Mesenchymal stem cell (in vitro differentiated cells and primary cell): ENCODE results near the gene HIVEP3.

ENCODE experiments used
- DNase-seq: peaks from one replicate; pipeline ENCODE4 v3.0.0-alpha.2; 2013
- H2AFZ ChIP-seq: one replicate; pipeline ENCODE4 v1.6.1; 2013; ENCODE audit warnings: low read depth, mild to moderate bottlenecking, control low read depth, inconsistent platforms, low read length, moderate library complexity
- H2AK5ac ChIP-seq: 2 replicates; pipeline ENCODE4 v1.6.1; 2013; ENCODE audit warnings: low read length, moderate library complexity, mild to moderate bottlenecking, inconsistent platforms; ENCODE audit not compliant: severe bottlenecking
- H2BK120ac ChIP-seq: one replicate; pipeline ENCODE4 v1.6.1; 2013; ENCODE audit warnings: low read depth, mild to moderate bottlenecking, inconsistent platforms, low read length, moderate library complexity
- H2BK12ac ChIP-seq, 2 experiments: one replicate each; pipeline ENCODE4 v1.6.1; 2013; ENCODE audit warnings: inconsistent platforms in 2 of 2, low read length in 2 of 2, mild to moderate bottlenecking in 2 of 2, moderate library complexity in 2 of 2, control low read depth in 1 of 2
- H2BK15ac ChIP-seq: one replicate; pipeline ENCODE4 v1.6.1; 2013; ENCODE audit warnings: mild to moderate bottlenecking, low read depth, inconsistent platforms; ENCODE audit not compliant: poor library complexity, severe bottlenecking
- H2BK5ac ChIP-seq: 2 replicates; pipeline ENCODE4 v1.6.1; 2013; ENCODE audit warnings: low read depth, mild to moderate bottlenecking, low read length, control low read depth, inconsistent platforms; ENCODE audit not compliant: poor library complexity, severe bottlenecking
- H3K14ac ChIP-seq, 2 experiments: one replicate each; pipeline ENCODE4 v1.6.1; 2013; ENCODE audit warnings: inconsistent platforms in 2 of 2, low read length in 2 of 2, control low read depth in 1 of 2, mild to moderate bottlenecking in 1 of 2, moderate library complexity in 1 of 2
- H3K18ac ChIP-seq, 2 experiments: one replicate each; pipeline ENCODE4 v1.6.1; 2013; ENCODE audit warnings: inconsistent platforms in 2 of 2, low read length in 2 of 2, control low read depth in 1 of 2, low read depth in 1 of 2, mild to moderate bottlenecking in 1 of 2
- H3K23ac ChIP-seq, 2 experiments: one replicate each; pipeline ENCODE4 v1.6.1; 2013; ENCODE audit warnings: inconsistent platforms in 2 of 2, low read length in 2 of 2, mild to moderate bottlenecking in 2 of 2, moderate library complexity in 2 of 2, control low read depth in 1 of 2
- H3K27ac ChIP-seq: 2 replicates; pipeline ENCODE4 v1.5.1; 2013; ENCODE audit warnings: mild to moderate bottlenecking, moderate library complexity, low read length, control low read depth, inconsistent platforms; ENCODE audit not compliant: poor library complexity, severe bottlenecking
- H3K27me3 ChIP-seq, 2 experiments: 2 replicates each; pipeline versions ENCODE4 v1.6.1 to v1.7.0; 2013; ENCODE audit warnings: low read length in 2 of 2, mild to moderate bottlenecking in 2 of 2, moderate library complexity in 2 of 2, control low read depth in 1 of 2, inconsistent platforms in 1 of 2; ENCODE audit not compliant: control insufficient read depth in 1 of 2, insufficient read depth in 1 of 2
- H3K36me3 ChIP-seq, 2 experiments: 2 replicates each; pipeline versions ENCODE4 v1.6.1 to v1.7.0; 2013; ENCODE audit warnings: low read length in 2 of 2, control low read depth in 1 of 2, inconsistent platforms in 1 of 2, low read depth in 1 of 2, mild to moderate bottlenecking in 1 of 2; ENCODE audit not compliant: insufficient read depth in 2 of 2, control insufficient read depth in 1 of 2
- H3K4ac ChIP-seq, 2 experiments: one replicate each; pipeline ENCODE4 v1.6.1; 2013; ENCODE audit warnings: inconsistent platforms in 2 of 2, low read length in 2 of 2, mild to moderate bottlenecking in 2 of 2, moderate library complexity in 2 of 2, control low read depth in 1 of 2, low read depth in 1 of 2
- H3K4me1 ChIP-seq: 2 replicates; pipeline ENCODE4 v1.6.1; 2013; ENCODE audit warnings: low read depth, low read length, control low read depth; ENCODE audit not compliant: control insufficient read depth, insufficient read depth
- H3K4me2 ChIP-seq: 2 replicates; pipeline ENCODE4 v1.6.1; 2013; ENCODE audit warnings: low read length, mild to moderate bottlenecking, inconsistent platforms; ENCODE audit not compliant: poor library complexity, severe bottlenecking
- H3K4me3 ChIP-seq, 2 experiments: 2 replicates each; pipeline versions ENCODE4 v1.5.1 to v1.7.0; 2013; ENCODE audit warnings: low read length in 2 of 2, mild to moderate bottlenecking in 2 of 2, control low read depth in 1 of 2, low read depth in 1 of 2; ENCODE audit not compliant: insufficient read depth in 1 of 2
- H3K79me1 ChIP-seq: replicated peaks from 2 replicates; pipeline ENCODE4 v1.6.1; 2013; ENCODE audit warnings: mild to moderate bottlenecking, control low read depth, low read length, inconsistent platforms; ENCODE audit not compliant: poor library complexity, severe bottlenecking
- H3K9ac ChIP-seq: 2 replicates; pipeline ENCODE4 v1.7.0; 2013; ENCODE audit warnings: mild to moderate bottlenecking, low read length, moderate library complexity
- H3K9me3 ChIP-seq: 2 replicates; pipeline ENCODE4 v1.7.0; 2013; ENCODE audit warnings: mild to moderate bottlenecking, low read length; ENCODE audit not compliant: control insufficient read depth
- H4K8ac ChIP-seq: one replicate; pipeline ENCODE4 v1.6.1; 2013; ENCODE audit warnings: inconsistent platforms, mild to moderate bottlenecking, low read length, moderate library complexity
- H4K91ac ChIP-seq: one replicate; pipeline ENCODE4 v1.6.1; 2013; ENCODE audit warnings: mild to moderate bottlenecking, low read length, inconsistent platforms
- WGBS: methylation state at CpG from one replicate; pipeline ENCODE4 v1.1.7; 2013; ENCODE audit warnings: mixed read lengths; 5-methylcytosine and 5-hydroxymethylcytosine counted together

The HIVEP3 gene

DNA sequence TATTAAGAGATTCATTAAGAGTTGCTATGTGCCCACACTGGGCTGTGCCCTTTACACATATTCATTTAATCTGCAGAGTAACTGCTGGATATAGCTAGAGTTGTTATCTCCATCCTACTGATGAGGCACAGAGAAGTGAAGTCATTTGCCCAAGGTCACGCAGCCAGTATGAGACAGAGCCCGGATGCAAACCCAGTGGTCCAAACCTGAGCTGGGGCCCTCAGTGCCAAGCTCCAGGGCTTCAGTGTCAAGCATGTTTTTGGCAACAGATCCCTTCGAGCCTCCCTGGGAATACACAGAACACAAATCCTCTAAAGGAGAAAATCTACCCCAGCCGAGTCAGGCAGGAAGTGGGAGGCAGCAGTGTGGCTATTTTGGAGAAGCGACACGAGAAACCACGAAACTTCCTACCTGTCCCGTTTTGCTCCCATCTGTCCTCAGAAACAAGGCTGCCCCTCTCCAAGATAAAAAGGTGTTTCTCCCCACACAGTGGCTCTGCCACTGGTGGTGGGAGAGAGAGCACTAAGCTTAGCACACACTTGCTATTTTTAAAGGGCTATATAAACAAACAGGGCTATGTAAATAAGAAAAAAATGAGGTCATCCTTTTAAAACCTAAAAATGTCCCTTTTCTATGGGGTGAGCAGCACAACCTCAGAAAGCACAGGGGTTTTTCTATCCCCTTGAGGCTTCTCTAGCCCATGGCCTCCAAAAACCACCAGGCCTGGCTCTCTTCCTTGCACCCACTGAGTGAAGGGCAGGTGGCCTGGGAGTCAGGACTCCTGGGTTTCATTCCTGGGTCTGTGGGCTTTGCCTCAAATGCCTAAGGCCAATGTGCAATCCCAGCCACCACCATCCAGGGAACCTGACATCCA is 295.6 kb downstream of the HIVEP3 start:
- H3K36me3 ChIP-seq, result no peaks in the 10 kb centered on the region
- no peak overlapping the region for H3K4ac ChIP-seq
- H2BK15ac ChIP-seq, result peak overlapping the region; percentile 20
- H4K8ac ChIP-seq, result peak overlapping the region; percentile 59
- peaks cover 0 to 8% of the 10 kb centered on the region in 2 experiments for H3K27me3 ChIP-seq
- H3K18ac ChIP-seq, result peak overlapping the region; percentile 57 to 67
- peak overlapping the region; percentile 68 to 70 for H2BK12ac ChIP-seq
- H2AFZ ChIP-seq, result no peak overlapping the region
- no peak overlapping the region for H3K9ac ChIP-seq
- no peaks in the 10 kb centered on the region for H3K9me3 ChIP-seq
- H3K4me1 ChIP-seq, result peaks cover 32% of the 10 kb centered on the region
- peaks cover 6% of the 10 kb centered on the region for H3K79me1 ChIP-seq
- peak overlapping the region; percentile 50 for H2BK120ac ChIP-seq
- H3K4me2 ChIP-seq, result no peak overlapping the region
- H4K91ac ChIP-seq, result no peak overlapping the region
- DNase-seq, result peak; percentile 68
- no peak overlapping the region for H3K14ac ChIP-seq
- 48% methylated on average over 6 of the region's 8 CpGs for WGBS
- H2BK5ac ChIP-seq, result no peak overlapping the region
- H3K27ac ChIP-seq, result no peak overlapping the region
- peak overlapping the region; percentile 19 for H2AK5ac ChIP-seq
- H3K4me3 ChIP-seq, result no peak overlapping the region
- H3K23ac ChIP-seq, result no peak overlapping the region

- H4K8ac ChIP-seq, result no peak overlapping the region
- H3K9ac ChIP-seq, result no peak overlapping the region
- no peak overlapping the region for H2BK120ac ChIP-seq
- no peak overlapping the region for H2BK5ac ChIP-seq
- no peak overlapping the region for H3K23ac ChIP-seq
- peaks cover 0 to 13% of the 10 kb centered on the region in 2 experiments for H3K27me3 ChIP-seq
- no peaks in the 10 kb centered on the region for H3K9me3 ChIP-seq
- H3K79me1 ChIP-seq, result peaks cover 6% of the 10 kb centered on the region
- H3K18ac ChIP-seq, result no peak overlapping the region
- H4K91ac ChIP-seq, result no peak overlapping the region
- H2AFZ ChIP-seq, result no peak overlapping the region
- peaks cover 30% of the 10 kb centered on the region for H3K4me1 ChIP-seq
- H3K4ac ChIP-seq, result no peak overlapping the region
- H2AK5ac ChIP-seq, result no peak overlapping the region
- H3K36me3 ChIP-seq, result no peaks in the 10 kb centered on the region
- H3K14ac ChIP-seq, result no peak overlapping the region
- no peak overlapping the region for H3K4me2 ChIP-seq
- no peak overlapping the region for H3K27ac ChIP-seq
- peak; percentile 46 for DNase-seq
- peak overlapping the region in 1 of 2 experiments; percentile 47 for H2BK12ac ChIP-seq
- WGBS, result 45% methylated on average over 8 of the region's 8 CpGs
- no peak overlapping the region for H2BK15ac ChIP-seq
- no peak overlapping the region for H3K4me3 ChIP-seq
Measured at GRCh38 chr1:41622402-41622801, 296.3 kb downstream of the HIVEP3 start.

GRCh38 chr1:41621791-41622190 is 296.9 kb downstream of the HIVEP3 start:
- no peaks in the 10 kb centered on the region for H3K36me3 ChIP-seq
- no peak overlapping the region for H3K23ac ChIP-seq
- H3K9ac ChIP-seq, result no peak overlapping the region
- H2AK5ac ChIP-seq, result no peak overlapping the region
- no peak overlapping the region for H3K27ac ChIP-seq
- no peak overlapping the region for H2BK5ac ChIP-seq
- no peak overlapping the region for H4K8ac ChIP-seq
- H3K9me3 ChIP-seq, result no peaks in the 10 kb centered on the region
- H3K14ac ChIP-seq, result no peak overlapping the region
- no peak overlapping the region for H3K4me2 ChIP-seq
- H2BK12ac ChIP-seq, result no peak overlapping the region
- H4K91ac ChIP-seq, result no peak overlapping the region
- no peak for DNase-seq
- peaks cover 0 to 15% of the 10 kb centered on the region in 2 experiments for H3K27me3 ChIP-seq
- H3K18ac ChIP-seq, result no peak overlapping the region
- H2BK120ac ChIP-seq, result no peak overlapping the region
- no peak overlapping the region for H2AFZ ChIP-seq
- peaks cover 4% of the 10 kb centered on the region for H3K79me1 ChIP-seq
- H3K4me3 ChIP-seq, result no peak overlapping the region
- H2BK15ac ChIP-seq, result no peak overlapping the region
- peaks cover 25% of the 10 kb centered on the region for H3K4me1 ChIP-seq
- WGBS, result 97% methylated on average over 1 of the region's 1 CpG
- no peak overlapping the region for H3K4ac ChIP-seq

DNA sequence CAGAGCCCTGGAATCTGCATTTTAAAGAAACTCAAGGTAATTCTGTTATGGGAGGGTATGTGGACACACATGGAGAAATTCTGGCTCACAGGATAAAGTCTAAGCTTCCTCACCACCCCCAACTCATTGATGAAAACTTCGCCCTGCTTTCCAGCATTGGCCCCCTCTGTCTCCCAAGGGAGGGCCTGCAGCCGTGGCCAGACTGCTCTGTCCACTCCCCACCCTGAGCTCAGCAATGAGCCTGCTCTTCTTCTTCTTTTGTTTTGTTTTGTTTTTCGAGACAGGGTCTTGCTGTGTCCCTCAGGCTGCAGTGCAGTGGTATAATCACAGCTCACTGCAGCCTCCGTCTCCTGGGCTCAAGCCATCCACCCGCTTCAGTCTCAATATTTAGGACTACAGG is 297.5 kb downstream of the HIVEP3 start:
- no peaks in the 10 kb centered on the region for H3K9me3 ChIP-seq
- H3K27ac ChIP-seq, result no peak overlapping the region
- H2BK5ac ChIP-seq, result no peak overlapping the region
- no peak overlapping the region for H2BK15ac ChIP-seq
- H3K4ac ChIP-seq, result no peak overlapping the region
- H3K36me3 ChIP-seq, result no peaks in the 10 kb centered on the region
- H3K27me3 ChIP-seq, result peaks cover 0 to 15% of the 10 kb centered on the region in 2 experiments
- no peak overlapping the region for H2AFZ ChIP-seq
- no peak for DNase-seq
- no peak overlapping the region for H2BK120ac ChIP-seq
- peaks cover 20% of the 10 kb centered on the region for H3K4me1 ChIP-seq
- no peak overlapping the region for H3K23ac ChIP-seq
- WGBS, result 91% methylated on average over 5 of the region's 5 CpGs
- H3K9ac ChIP-seq, result no peak overlapping the region
- H2BK12ac ChIP-seq, result no peak overlapping the region
- peaks cover 4% of the 10 kb centered on the region for H3K79me1 ChIP-seq
- no peak overlapping the region for H3K14ac ChIP-seq
- H4K91ac ChIP-seq, result no peak overlapping the region
- no peak overlapping the region for H4K8ac ChIP-seq
- H3K4me2 ChIP-seq, result no peak overlapping the region
- no peak overlapping the region for H2AK5ac ChIP-seq
- no peak overlapping the region for H3K4me3 ChIP-seq
- H3K18ac ChIP-seq, result no peak overlapping the region
